Stimulated activated CD8-positive, alpha-beta memory T cell treated with anti-CD3 and anti-CD28 coated beads, Interleukin-15, amount 100 ng/mL, for 48 hours (primary cell): ENCODE measurements around the gene SNX32.
"Not testable (repeated sequence)": the region's sequence is repeated elsewhere in the genome, so short reads cannot be mapped to it uniquely, and the experiment has no call there.

ENCODE experiments used
- DNase-seq, 2 donors: peaks; one replicate each; pipeline ENCODE4 v3.0.0-alpha.2; 2020; ENCODE audit warnings: low read depth in 2 of 2

The SNX32 gene

GRCh38 chr11:65883786-65884715 is 50.3 kb downstream of the SNX32 start:
- DNase-seq, result no peak

- peak; percentile 63 to 70 for DNase-seq
Observed at GRCh38 chr11:65884716-65885092, 50.9 kb downstream of the SNX32 start.

- no peak for DNase-seq
Observed at GRCh38 chr11:65885231-65885630, 51.5 kb downstream of the SNX32 start.

- DNase-seq, result no peak
Observed at GRCh38 chr11:65885808-65886536, 52.2 kb downstream of the SNX32 start.

- DNase-seq, result no peak
Observed at GRCh38 chr11:65886826-65887722, 53.3 kb downstream of the SNX32 start.

GRCh38 chr11:65887723-65888162 is 54.0 kb downstream of the SNX32 start:
- no peak for DNase-seq

GRCh38 chr11:65888163-65888814 is 54.5 kb downstream of the SNX32 start, which contains the start of gene FIBP:
FIBP (minus strand) TSS chr11:65888471; CDS start chr11:65888418, 53 bp downstream.
- DNase-seq, result peak; percentile 95 to 96

- peak; percentile 99 for DNase-seq
Observed at GRCh38 chr11:65890324-65891218, 56.8 kb downstream of the SNX32 start, which contains the start of gene CCDC85B. CCDC85B (plus strand) TSS chr11:65890673; CDS start chr11:65890784, 111 bp downstream.

GRCh38 chr11:65891219-65892136 is 57.7 kb downstream of the SNX32 start:
- DNase-seq, result no peak

GRCh38 chr11:65892137-65892540 is 58.4 kb downstream of the SNX32 start:
- not testable (repeated sequence) for DNase-seq

- no peak for DNase-seq
Observed at GRCh38 chr11:65892661-65893317, 59.0 kb downstream of the SNX32 start.

GRCh38 chr11:65894034-65894591 is 60.4 kb downstream of the SNX32 start:
- DNase-seq, result no peak

- no peak for DNase-seq
Observed at GRCh38 chr11:65895482-65895981, 61.8 kb downstream of the SNX32 start.

- DNase-seq, result no peak
Observed at GRCh38 chr11:65896034-65896999, 62.6 kb downstream of the SNX32 start.

GRCh38 chr11:65897020-65897471 is 63.3 kb downstream of the SNX32 start:
- no peak for DNase-seq

- no peak for DNase-seq
Observed at GRCh38 chr11:65898656-65899355, 65.0 kb downstream of the SNX32 start.
